C4-2B (cell line): ENCODE data around the gene PRAMEF17.
"Not testable (repeated sequence)": the region's sequence is repeated elsewhere in the genome, so short reads cannot be mapped to it uniquely, and the experiment has no call there.

ENCODE experiments used
- CTCF ChIP-seq: fragments of 450-650 bp; conservative IDR thresholded peaks from 2 replicates; pipeline ENCODE4 v1.5.1; 2017; ENCODE audit warnings: mild to moderate bottlenecking
- ZFX ChIP-seq: fragments of 450-650 bp; IDR thresholded peaks from 2 replicates; pipeline ENCODE4 v1.6.1; 2017

GRCh38 chr1:13378983-13379382 lies 10.4 kb upstream of the PRAMEF17 start:
- not testable (repeated sequence) for TF ChIP-seq CTCF, ZFX
